RWPE2 (cell line): ENCODE measurements around the gene BIRC2.

Source experiments
- ATAC-seq: fragments of 200-7000 bp; cut with Tn5 transposase; 3 replicates; pipeline ENCODE4 v1.9.1; 2021; ENCODE audit warnings: low read depth
- DNase-seq: peaks from one replicate; pipeline ENCODE4 v3.0.0-alpha.2; 2020; ENCODE audit warnings: low spot score
- H3K27ac ChIP-seq: fragments of 450-650 bp; 2 replicates; pipeline ENCODE4 v1.5.1; 2017; ENCODE audit warnings: mild to moderate bottlenecking; ENCODE audit not compliant: poor library complexity, severe bottlenecking
- H3K27me3 ChIP-seq: fragments of 250-450 bp; sonication (Bioruptor Pico); 2 replicates; pipeline ENCODE4 v1.5.1; 2021; ENCODE audit warnings: mild to moderate bottlenecking, moderate library complexity; ENCODE audit not compliant: insufficient read depth, poor library complexity, severe bottlenecking
- H3K36me3 ChIP-seq: fragments of 250-450 bp; sonication (Bioruptor Pico); 2 replicates; pipeline ENCODE4 v1.5.1; 2020; ENCODE audit warnings: low read depth, mild to moderate bottlenecking, moderate library complexity
- H3K4me1 ChIP-seq: fragments of 250-450 bp; sonication (Bioruptor Pico); 2 replicates; pipeline ENCODE4 v1.5.1; 2021; ENCODE audit warnings: mild to moderate bottlenecking, moderate library complexity; ENCODE audit not compliant: insufficient read depth, poor library complexity, severe bottlenecking
- H3K4me3 ChIP-seq: fragments of 250-450 bp; sonication (Bioruptor Pico); 2 replicates; pipeline ENCODE4 v1.5.1; 2021; ENCODE audit warnings: mild to moderate bottlenecking, moderate library complexity; ENCODE audit not compliant: severe bottlenecking
- H3K9me3 ChIP-seq: fragments of 250-450 bp; sonication (Bioruptor Pico); 2 replicates; pipeline ENCODE4 v1.5.1; 2021; ENCODE audit warnings: mild to moderate bottlenecking, moderate library complexity; ENCODE audit not compliant: severe bottlenecking
- CTCF ChIP-seq: fragments of 450-650 bp; IDR thresholded peaks from one replicate; pipeline ENCODE4 v1.5.1; 2017; ENCODE audit warnings: mild to moderate bottlenecking, moderate library complexity; ENCODE audit not compliant: poor library complexity, severe bottlenecking

Gene BIRC2

GRCh38 chr11:102341844-102342318 is 5.1 kb upstream of the BIRC2 start:
- H3K36me3 ChIP-seq = peaks cover 7% of the 10 kb centered on the region; the same call in 1 of the 2 replicates
- H3K27ac ChIP-seq = no peak overlapping the region
- peak; percentile 70 for ATAC-seq
- H3K4me1 ChIP-seq = peaks cover 24% of the 10 kb centered on the region
- no peaks in the 10 kb centered on the region for H3K9me3 ChIP-seq
- DNase-seq = peak; percentile 74
- no peak overlapping the region for H3K4me3 ChIP-seq
- H3K27me3 ChIP-seq = no peaks in the 10 kb centered on the region
- peak; percentile 90 for TF ChIP-seq CTCF

DNA sequence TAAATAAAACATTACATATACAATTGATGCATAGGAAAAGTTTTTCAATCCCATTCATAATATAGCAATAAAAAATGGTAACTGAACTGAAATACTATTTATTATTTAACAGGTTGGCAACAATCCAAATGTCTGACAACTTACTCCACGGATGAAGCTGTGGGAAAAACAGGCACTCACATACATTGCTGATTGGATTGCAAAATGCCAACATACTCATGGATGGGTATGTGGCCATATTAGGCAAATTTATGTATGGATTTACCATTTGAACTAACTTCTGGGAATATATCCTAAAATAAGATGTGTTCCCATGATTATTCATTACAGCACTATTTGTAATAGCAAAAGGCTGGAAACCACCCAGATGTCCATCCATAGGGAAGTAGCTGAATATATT is 3.2 kb upstream of the BIRC2 start:
- Histone ChIP-seq H3K4me1 (peaks cover 31% of the 10 kb centered on the region), H3K36me3 (peaks cover 6% of the 10 kb centered on the region), H3K27me3 (no peaks in the 10 kb centered on the region), H3K9me3 (no peaks in the 10 kb centered on the region), H3K4me3 (no peak overlapping the region), H3K27ac (peak overlapping the region; percentile 92)
- TF ChIP-seq CTCF = no peak
- ATAC-seq = no peak
- no peak for DNase-seq

DNA sequence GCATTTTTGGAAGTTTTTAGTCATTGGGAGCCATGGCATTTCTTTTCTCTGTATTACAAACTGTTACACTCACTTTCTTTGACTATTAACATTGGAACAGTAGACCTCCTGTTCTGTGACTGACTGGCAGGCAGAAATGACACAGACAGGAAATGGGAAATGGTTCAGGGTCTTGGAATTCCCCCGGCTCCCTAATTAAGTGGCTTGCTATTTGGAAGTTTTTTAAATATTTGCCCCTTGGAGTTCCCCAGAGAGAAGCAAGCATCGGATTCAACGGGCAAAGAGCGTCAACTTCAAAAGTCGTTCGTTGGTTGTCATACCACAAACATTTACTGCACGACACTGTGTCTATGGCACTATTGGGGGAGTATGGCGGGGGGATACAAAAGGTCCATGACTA is 1.1 kb upstream of the BIRC2 start:
- no peak for DNase-seq
- peaks cover 27% of the 10 kb centered on the region for H3K36me3 ChIP-seq
- H3K9me3 ChIP-seq = no peaks in the 10 kb centered on the region
- H3K27me3 ChIP-seq = no peaks in the 10 kb centered on the region
- ATAC-seq = peak; percentile 22; the same call in 2 of the 3 replicates
- peak overlapping the region; percentile 96 for H3K4me3 ChIP-seq
- no peak for TF ChIP-seq CTCF
- peaks cover 40% of the 10 kb centered on the region for H3K4me1 ChIP-seq
- peak overlapping the region; percentile 92 for H3K27ac ChIP-seq

DNA sequence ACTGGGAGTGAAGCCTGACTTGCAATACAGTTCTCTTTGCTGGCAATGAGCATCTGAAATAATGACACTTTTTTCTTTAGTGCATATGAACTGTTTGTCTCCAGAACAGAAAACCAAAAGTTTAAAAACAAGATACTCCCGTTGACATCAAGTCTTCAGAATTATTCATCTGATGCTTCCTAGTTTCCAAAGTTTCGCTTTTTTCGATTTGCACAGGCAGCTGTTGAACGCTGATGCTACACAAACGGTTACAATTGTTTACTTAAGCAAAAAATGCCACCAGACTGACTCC is 612 bp upstream of the BIRC2 start:
- peak overlapping the region; percentile 92 for H3K27ac ChIP-seq
- H3K27me3 ChIP-seq = no peaks in the 10 kb centered on the region
- peak overlapping the region; percentile 96 for H3K4me3 ChIP-seq
- DNase-seq (no peak), ATAC-seq (no peak)
- peaks cover 31% of the 10 kb centered on the region for H3K36me3 ChIP-seq
- no peak for TF ChIP-seq CTCF
- H3K9me3 ChIP-seq = no peaks in the 10 kb centered on the region
- H3K4me1 ChIP-seq = peaks cover 40% of the 10 kb centered on the region

DNA sequence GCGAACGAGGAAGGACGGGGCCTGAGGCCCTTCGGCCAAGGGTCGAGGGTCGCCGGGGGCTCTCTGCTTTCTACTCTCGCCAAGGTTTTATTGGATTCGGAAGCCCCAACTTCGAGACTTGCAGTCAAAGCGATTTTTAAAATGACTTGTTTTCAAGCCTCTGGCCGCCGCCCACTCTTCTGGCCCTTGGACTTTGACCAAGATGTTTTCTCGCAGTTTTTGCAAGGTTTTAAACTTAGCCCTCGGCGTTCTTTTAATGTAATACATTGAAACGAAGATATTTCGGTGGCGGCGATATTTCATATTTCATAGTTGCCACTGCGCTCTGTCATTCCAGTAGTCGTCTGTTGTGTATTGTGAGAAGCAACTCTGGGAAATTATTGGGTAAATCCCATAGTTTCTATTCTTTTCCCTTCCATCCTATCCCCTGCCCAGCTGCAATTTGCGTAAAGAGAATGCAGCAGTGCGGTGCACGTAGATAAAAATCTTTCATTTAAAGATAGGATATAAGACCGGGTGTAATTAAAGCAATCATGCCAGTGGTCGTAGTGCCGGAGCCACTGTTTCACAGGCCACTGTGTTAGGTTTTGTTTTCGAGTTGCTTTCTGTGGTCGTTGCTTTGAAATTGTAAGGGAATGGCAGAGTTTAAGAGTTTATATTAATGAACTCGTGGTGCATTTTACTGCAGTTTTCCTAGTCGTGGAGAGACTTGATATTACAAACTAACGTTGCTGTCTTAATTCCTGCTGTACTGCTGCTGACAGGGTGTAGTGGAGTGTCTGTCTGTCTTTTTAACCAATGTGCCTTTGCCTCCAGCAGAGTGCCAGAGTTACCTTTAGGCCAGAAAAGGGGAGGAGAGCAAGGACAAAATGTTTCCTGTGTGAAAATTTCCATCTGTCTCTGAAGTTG is 702 bp downstream of the BIRC2 start:
- no peaks in the 10 kb centered on the region for H3K27me3 ChIP-seq
- H3K4me1 ChIP-seq = peaks cover 40% of the 10 kb centered on the region
- H3K36me3 ChIP-seq = peaks cover 43% of the 10 kb centered on the region
- H3K9me3 ChIP-seq = no peaks in the 10 kb centered on the region
- ATAC-seq (peak; percentile 39), DNase-seq (no peak)
- no peak for TF ChIP-seq CTCF
- H3K4me3 ChIP-seq = peak overlapping the region; percentile 96
- H3K27ac ChIP-seq = peak overlapping the region; percentile 92
